NCI-H226 (cell line): ENCODE data around the gene DYNLT5.
"Not testable (repeated sequence)": the region's sequence is repeated elsewhere in the genome, so short reads cannot be mapped to it uniquely, and the experiment has no call there.

ENCODE experiments used
- DNase-seq: peaks from one replicate; pipeline ENCODE4 v3.0.0-alpha.2; 2015

Gene DYNLT5

GRCh38 chr1:66791621-66792610 is 39.7 kb downstream of the DYNLT5 start:
- DNase-seq = no peak

- DNase-seq = not testable (repeated sequence)
Observed at GRCh38 chr1:66795839-66796238, 43.6 kb downstream of the DYNLT5 start.

GRCh38 chr1:66809245-66809644 is 57.0 kb downstream of the DYNLT5 start:
- DNase-seq = no peak

GRCh38 chr1:66809736-66810326 is 57.6 kb downstream of the DYNLT5 start:
- peak; percentile 59 for DNase-seq

- no peak for DNase-seq
Observed at GRCh38 chr1:66824771-66825170, 72.5 kb downstream of the DYNLT5 start.
